ENCODE data around the gene BMI1.

The BMI1 gene

GRCh38 chr10:22338931-22339330, 18.0 kb downstream of the BMI1 start:
- H3K4me2 ChIP-seq, result peak overlapping the region; percentile 66 to 94 (median 81); a peak in 20 of 22 replicates
- H3K27me3 ChIP-seq, result peaks cover 94 to 100% (median 100%) of the 10 kb centered on the region in 11 experiments
- peaks cover 0 to 32% (median 9%) of the 10 kb centered on the region in 11 experiments; a peak in 9 of 22 replicates for H4K20me1 ChIP-seq
- peaks cover 31 to 64% (median 45%) of the 10 kb centered on the region in 10 experiments for H3K4me1 ChIP-seq
- peak overlapping the region; percentile 4 to 98 (median 97); a peak in 17 of 22 replicates for H3K27ac ChIP-seq
- H3K9me3 ChIP-seq (replicated peaks in 1 of 11), result peaks cover 17 to 23% (median 20%) of the 10 kb centered on the region in 11 experiments
- peak overlapping the region; percentile 38 to 98 (median 84); a peak in 19 of 22 replicates for H3K9ac ChIP-seq
- H3K36me3 ChIP-seq, result peaks cover 0 to 5% (median 0%) of the 10 kb centered on the region in 11 experiments; a peak in 3 of 22 replicates
- no peak for TF ChIP-seq Cebpa-rat (IDR thresholded peaks at IDR 0.05)
- H3K4me3 ChIP-seq, result peak overlapping the region in 9 of 10 experiments; percentile 32 to 71 (median 56); a peak in 9 of 20 replicates

- peaks cover 0 to 32% (median 9%) of the 10 kb centered on the region in 11 experiments; a peak in 9 of 22 replicates for H4K20me1 ChIP-seq
- TF ChIP-seq Cebpa-rat (IDR thresholded peaks at IDR 0.05), result no peak
- no peaks in the 10 kb centered on the region for H3K36me3 ChIP-seq
- H3K27me3 ChIP-seq, result peaks cover 94 to 100% (median 100%) of the 10 kb centered on the region in 11 experiments
- H3K9ac ChIP-seq, result peak overlapping the region; percentile 92 to 99 (median 97)
- H3K4me1 ChIP-seq, result peaks cover 31 to 64% (median 42%) of the 10 kb centered on the region in 10 experiments
- H3K9me3 ChIP-seq (replicated peaks in 1 of 11), result peaks cover 8 to 15% (median 13%) of the 10 kb centered on the region in 11 experiments; a peak in 21 of 22 replicates
- peak overlapping the region; percentile 94 to 98 (median 97) for H3K27ac ChIP-seq
- H3K4me2 ChIP-seq, result peak overlapping the region; percentile 71 to 94 (median 83)
- peak overlapping the region; percentile 71 to 85 (median 78) for H3K4me3 ChIP-seq
Measured at GRCh38 chr10:22339761-22340328, 18.9 kb downstream of the BMI1 start.

GRCh38 chr10:22340329-22341189, 19.7 kb downstream of the BMI1 start:
- peak overlapping the region; percentile 92 to 99 (median 97) for H3K9ac ChIP-seq

GRCh38 chr10:22341190-22341925, 20.5 kb downstream of the BMI1 start:
- H3K27ac ChIP-seq, result peak overlapping the region; percentile 94 to 98 (median 97)
- peaks cover 93 to 100% (median 100%) of the 10 kb centered on the region in 11 experiments for H3K27me3 ChIP-seq
- H3K9ac ChIP-seq, result peak overlapping the region; percentile 92 to 99 (median 97)
- H3K4me2 ChIP-seq, result peak overlapping the region; percentile 71 to 94 (median 83)
- H4K20me1 ChIP-seq, result peaks cover 0 to 21% (median 6%) of the 10 kb centered on the region in 11 experiments; a peak in 9 of 22 replicates
- H3K9me3 ChIP-seq (replicated peaks in 1 of 11), result peaks cover 12 to 17% (median 14%) of the 10 kb centered on the region in 11 experiments; a peak in 20 of 22 replicates
- H3K4me1 ChIP-seq, result peaks cover 32 to 65% (median 45%) of the 10 kb centered on the region in 10 experiments
- H3K4me3 ChIP-seq, result peak overlapping the region; percentile 71 to 85 (median 78)
- TF ChIP-seq Cebpa-rat (IDR thresholded peaks at IDR 0.05), result no peak
- no peaks in the 10 kb centered on the region for H3K36me3 ChIP-seq

More at GRCh38 chr10:22340329-22341189, 19.7 kb downstream of the BMI1 start:
- no peak for TF ChIP-seq Cebpa-rat (IDR thresholded peaks at IDR 0.05)
- Histone ChIP-seq H3K27me3 (peaks cover 94 to 100% (median 100%) of the 10 kb centered on the region in 11 experiments), H3K27ac (peak overlapping the region; percentile 94 to 98 (median 97)), H3K9me3 (replicated peaks in 1 of 11) (peaks cover 7 to 15% (median 13%) of the 10 kb centered on the region in 11 experiments; a peak in 21 of 22 replicates), H3K4me1 (peaks cover 38 to 65% (median 44%) of the 10 kb centered on the region in 10 experiments), H3K4me2 (peak overlapping the region; percentile 71 to 94 (median 83)), H4K20me1 (peaks cover 0 to 29% (median 9%) of the 10 kb centered on the region in 11 experiments; a peak in 9 of 22 replicates), H3K36me3 (no peaks in the 10 kb centered on the region), H3K4me3 (peak overlapping the region; percentile 71 to 85 (median 78))

- H3K36me3 ChIP-seq, result no peaks in the 10 kb centered on the region
- peak overlapping the region; percentile 71 to 85 (median 78) for H3K4me3 ChIP-seq
- TF ChIP-seq Cebpa-rat (IDR thresholded peaks at IDR 0.05), result no peak
- H4K20me1 ChIP-seq, result peaks cover 0 to 16% (median under 1%) of the 10 kb centered on the region in 11 experiments; a peak in 7 of 22 replicates
- peak overlapping the region; percentile 71 to 94 (median 83) for H3K4me2 ChIP-seq
- peak overlapping the region in 10 of 11 experiments; percentile 94 to 98 (median 97); a peak in 19 of 22 replicates for H3K27ac ChIP-seq
- H3K9me3 ChIP-seq (replicated peaks in 1 of 11), result peaks cover 12 to 20% (median 14%) of the 10 kb centered on the region in 11 experiments; a peak in 20 of 22 replicates
- peaks cover 31 to 63% (median 45%) of the 10 kb centered on the region in 10 experiments for H3K4me1 ChIP-seq
- peaks cover 88 to 100% (median 100%) of the 10 kb centered on the region in 11 experiments for H3K27me3 ChIP-seq
- H3K9ac ChIP-seq, result peak overlapping the region; percentile 92 to 99 (median 97); a peak in 20 of 22 replicates
Measured at GRCh38 chr10:22341926-22342196, 21.0 kb downstream of the BMI1 start.

GRCh38 chr10:22342421-22342820, 21.5 kb downstream of the BMI1 start:
- Histone ChIP-seq H3K27ac (peak overlapping the region in 9 of 11 experiments; percentile 30 to 98 (median 97); a peak in 15 of 22 replicates), H3K36me3 (no peaks in the 10 kb centered on the region), H3K9me3 (replicated peaks in 1 of 11) (peaks cover 12 to 22% (median 14%) of the 10 kb centered on the region in 11 experiments; a peak in 20 of 22 replicates), H3K27me3 (peaks cover 82 to 100% (median 98%) of the 10 kb centered on the region in 11 experiments), H3K4me2 (peak overlapping the region; percentile 30 to 94 (median 83); a peak in 19 of 22 replicates), H4K20me1 (peaks cover 0 to 15% (median 0%) of the 10 kb centered on the region in 11 experiments; a peak in 7 of 22 replicates), H3K4me1 (peaks cover 27 to 59% (median 44%) of the 10 kb centered on the region in 10 experiments), H3K9ac (peak overlapping the region in 7 of 11 experiments; percentile 92 to 98 (median 96); a peak in 15 of 22 replicates), H3K4me3 (peak overlapping the region in 7 of 10 experiments; percentile 71 to 85 (median 78); a peak in 7 of 20 replicates)
- TF ChIP-seq Cebpa-rat (IDR thresholded peaks at IDR 0.05), result no peak

GRCh38 chr10:22343731-22344130, 22.8 kb downstream of the BMI1 start:
- Histone ChIP-seq H3K4me3 (peak overlapping the region in 3 of 10 experiments; percentile 27 to 35 (median 35); a peak in 4 of 20 replicates), H3K9ac (peak overlapping the region in 8 of 11 experiments; percentile 17 to 97 (median 76); a peak in 13 of 22 replicates), H4K20me1 (peaks cover 0 to 15% (median 0%) of the 10 kb centered on the region in 11 experiments; a peak in 7 of 22 replicates), H3K36me3 (no peaks in the 10 kb centered on the region), H3K27me3 (peaks cover 69 to 96% (median 91%) of the 10 kb centered on the region in 11 experiments), H3K27ac (peak overlapping the region in 9 of 11 experiments; percentile 25 to 98 (median 96); a peak in 18 of 22 replicates), H3K4me2 (peak overlapping the region; percentile 55 to 88 (median 75); a peak in 21 of 22 replicates), H3K9me3 (replicated peaks in 1 of 11) (peaks cover 12 to 22% (median 14%) of the 10 kb centered on the region in 11 experiments; a peak in 20 of 22 replicates), H3K4me1 (peaks cover 23 to 49% (median 42%) of the 10 kb centered on the region in 10 experiments)
- TF ChIP-seq Cebpa-rat (IDR thresholded peaks at IDR 0.05), result no peak
